GM21786 (cell line): ENCODE data around the gene S100Z.
"Not testable (repeated sequence)": the region's sequence is repeated elsewhere in the genome, so short reads cannot be mapped to it uniquely, and the experiment has no call there.

ENCODE experiments used
- ATAC-seq: cut with Tn5 transposase; IDR thresholded peaks from one replicate; pipeline ENCODE4 v1.9.1; 2021; ENCODE audit not compliant: unreplicated experiment

The S100Z gene

GRCh38 chr5:76867827-76868693 is 18.2 kb downstream of the S100Z start:
- ATAC-seq: peak; percentile 53

- no peak for ATAC-seq
These were observed 20.2 kb downstream of the S100Z start for GRCh38 chr5:76870046-76870445.

GRCh38 chr5:76874088-76874581 is 24.3 kb downstream of the S100Z start:
- ATAC-seq: no peak

GRCh38 chr5:76888733-76889300 is 39.0 kb downstream of the S100Z start:
- ATAC-seq: no peak

GRCh38 chr5:76893294-76893693 is 43.5 kb downstream of the S100Z start:
- ATAC-seq: no peak

- ATAC-seq: no peak
These were observed 46.4 kb downstream of the S100Z start for GRCh38 chr5:76896196-76896595.

- ATAC-seq: no peak
These were observed 51.7 kb downstream of the S100Z start for GRCh38 chr5:76901522-76901921.

GRCh38 chr5:76908166-76908565 is 58.4 kb downstream of the S100Z start:
- ATAC-seq: no peak

GRCh38 chr5:76910344-76910933 is 60.6 kb downstream of the S100Z start:
- ATAC-seq: not testable (repeated sequence)

GRCh38 chr5:76914671-76915070 is 64.9 kb downstream of the S100Z start:
- not testable (repeated sequence) for ATAC-seq

GRCh38 chr5:76918539-76918938 is 68.7 kb downstream of the S100Z start:
- no peak for ATAC-seq

- ATAC-seq: no peak
These were observed 70.7 kb downstream of the S100Z start for GRCh38 chr5:76920491-76920890.

- no peak for ATAC-seq
These were observed 76.7 kb downstream of the S100Z start for GRCh38 chr5:76926329-76927105.

- no peak for ATAC-seq
These were observed 78.1 kb downstream of the S100Z start for GRCh38 chr5:76927961-76928360.

GRCh38 chr5:76930083-76930482 is 80.3 kb downstream of the S100Z start:
- ATAC-seq: no peak

GRCh38 chr5:76938177-76938576 is 88.4 kb downstream of the S100Z start:
- no peak for ATAC-seq

- no peak for ATAC-seq
These were observed 91.2 kb downstream of the S100Z start for GRCh38 chr5:76941000-76941399.

GRCh38 chr5:76941442-76941841 is 91.6 kb downstream of the S100Z start:
- ATAC-seq: no peak

- ATAC-seq: no peak
These were observed 92.8 kb downstream of the S100Z start for GRCh38 chr5:76942581-76942980.

- no peak for ATAC-seq
These were observed 93.2 kb downstream of the S100Z start for GRCh38 chr5:76943006-76943405.

- ATAC-seq: no peak
These were observed 94.8 kb downstream of the S100Z start for GRCh38 chr5:76944638-76945037.
